ENCODE data around the gene MYO9A. TPM values are rescaled to one million over a fixed set of nuclear protein-coding genes. Genes with fewer than 3 reads are reported as not detected.

MYO9A gene
- total RNA-seq, 1 experiment from 2014 or later = 23.0 TPM

DNA sequence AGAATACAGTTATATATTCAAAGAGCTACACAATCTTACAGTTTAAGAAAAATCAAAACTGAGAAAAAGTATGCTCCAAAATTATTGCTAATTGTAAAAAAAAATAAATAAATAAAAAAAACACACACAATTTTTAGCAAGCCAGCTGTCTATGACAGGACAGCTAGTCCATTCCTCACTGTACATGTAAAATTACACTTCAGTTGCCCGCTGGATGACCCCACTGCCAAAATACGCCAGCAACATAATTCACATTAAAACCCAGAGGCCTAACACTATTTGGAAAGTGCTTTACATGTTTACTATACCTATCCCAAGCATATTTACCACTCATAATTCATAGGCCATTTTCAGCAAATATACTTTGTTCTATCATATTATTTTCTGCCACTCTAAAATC is 5.8 kb downstream of the MYO9A start:
- no peak overlapping the region for H3K9ac ChIP-seq (ENCODE audit: low read length)
- no peaks in the 10 kb centered on the region for H3K9me3 ChIP-seq (ENCODE audit: control insufficient read depth in 1 of 2, insufficient read depth in 1 of 2, low read depth in 1 of 2, low read length in 2 of 2)
- no peak overlapping the region for H3K4me3 ChIP-seq (replicated peaks in 1 of 2; ENCODE audit: low read depth in 1 of 2, low read length in 2 of 2)
- no peak overlapping the region for H3K27ac ChIP-seq (ENCODE audit: low read depth, low read length)
- TF ChIP-seq TCF7L2 (IDR thresholded peaks at IDR 0.05; ENCODE audit: borderline replicate concordance, extremely low read depth, insufficient read depth, insufficient read length) (no peak), POLR2AphosphoS5 (IDR thresholded peaks at IDR 0.05; ENCODE audit: low read depth, low read length) (no peak), EGR1 (IDR thresholded peaks at IDR 0.05; ENCODE audit: low read depth) (no peak), SIN3A (IDR thresholded peaks at IDR 0.05; ENCODE audit: low read depth) (no peak), SRF (IDR thresholded peaks at IDR 0.05; ENCODE audit: low read depth) (no peak), POLR2A (IDR thresholded peaks at IDR 0.05; ENCODE audit: borderline replicate concordance, extremely low read depth, insufficient read depth, insufficient read length) (no peak), ZNF274 (IDR thresholded peaks at IDR 0.05; ENCODE audit: low read depth, low read length) (no peak), SP1 (IDR thresholded peaks at IDR 0.05; ENCODE audit: low read depth) (no peak), JUND (IDR thresholded peaks at IDR 0.05) (no peak), RAD21 (IDR thresholded peaks at IDR 0.05; ENCODE audit: low read depth) (no peak), EZH2phosphoT487 (IDR thresholded peaks at IDR 0.05; ENCODE audit: borderline replicate concordance) (no peak)
- TF ChIP-seq, protein P1, sequence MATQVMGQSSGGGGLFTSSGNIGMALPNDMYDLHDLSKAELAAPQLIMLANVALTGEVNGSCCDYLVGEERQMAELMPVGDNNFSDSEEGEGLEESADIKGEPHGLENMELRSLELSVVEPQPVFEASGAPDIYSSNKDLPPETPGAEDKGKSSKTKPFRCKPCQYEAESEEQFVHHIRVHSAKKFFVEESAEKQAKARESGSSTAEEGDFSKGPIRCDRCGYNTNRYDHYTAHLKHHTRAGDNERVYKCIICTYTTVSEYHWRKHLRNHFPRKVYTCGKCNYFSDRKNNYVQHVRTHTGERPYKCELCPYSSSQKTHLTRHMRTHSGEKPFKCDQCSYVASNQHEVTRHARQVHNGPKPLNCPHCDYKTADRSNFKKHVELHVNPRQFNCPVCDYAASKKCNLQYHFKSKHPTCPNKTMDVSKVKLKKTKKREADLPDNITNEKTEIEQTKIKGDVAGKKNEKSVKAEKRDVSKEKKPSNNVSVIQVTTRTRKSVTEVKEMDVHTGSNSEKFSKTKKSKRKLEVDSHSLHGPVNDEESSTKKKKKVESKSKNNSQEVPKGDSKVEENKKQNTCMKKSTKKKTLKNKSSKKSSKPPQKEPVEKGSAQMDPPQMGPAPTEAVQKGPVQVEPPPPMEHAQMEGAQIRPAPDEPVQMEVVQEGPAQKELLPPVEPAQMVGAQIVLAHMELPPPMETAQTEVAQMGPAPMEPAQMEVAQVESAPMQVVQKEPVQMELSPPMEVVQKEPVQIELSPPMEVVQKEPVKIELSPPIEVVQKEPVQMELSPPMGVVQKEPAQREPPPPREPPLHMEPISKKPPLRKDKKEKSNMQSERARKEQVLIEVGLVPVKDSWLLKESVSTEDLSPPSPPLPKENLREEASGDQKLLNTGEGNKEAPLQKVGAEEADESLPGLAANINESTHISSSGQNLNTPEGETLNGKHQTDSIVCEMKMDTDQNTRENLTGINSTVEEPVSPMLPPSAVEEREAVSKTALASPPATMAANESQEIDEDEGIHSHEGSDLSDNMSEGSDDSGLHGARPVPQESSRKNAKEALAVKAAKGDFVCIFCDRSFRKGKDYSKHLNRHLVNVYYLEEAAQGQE (IDR thresholded peaks at IDR 0.05; ENCODE audit: low read depth) = no peak
- TF ChIP-seq, protein P2, sequence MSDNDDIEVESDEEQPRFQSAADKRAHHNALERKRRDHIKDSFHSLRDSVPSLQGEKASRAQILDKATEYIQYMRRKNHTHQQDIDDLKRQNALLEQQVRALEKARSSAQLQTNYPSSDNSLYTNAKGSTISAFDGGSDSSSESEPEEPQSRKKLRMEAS (IDR thresholded peaks at IDR 0.05) = no peak
- TF ChIP-seq, protein P3, sequence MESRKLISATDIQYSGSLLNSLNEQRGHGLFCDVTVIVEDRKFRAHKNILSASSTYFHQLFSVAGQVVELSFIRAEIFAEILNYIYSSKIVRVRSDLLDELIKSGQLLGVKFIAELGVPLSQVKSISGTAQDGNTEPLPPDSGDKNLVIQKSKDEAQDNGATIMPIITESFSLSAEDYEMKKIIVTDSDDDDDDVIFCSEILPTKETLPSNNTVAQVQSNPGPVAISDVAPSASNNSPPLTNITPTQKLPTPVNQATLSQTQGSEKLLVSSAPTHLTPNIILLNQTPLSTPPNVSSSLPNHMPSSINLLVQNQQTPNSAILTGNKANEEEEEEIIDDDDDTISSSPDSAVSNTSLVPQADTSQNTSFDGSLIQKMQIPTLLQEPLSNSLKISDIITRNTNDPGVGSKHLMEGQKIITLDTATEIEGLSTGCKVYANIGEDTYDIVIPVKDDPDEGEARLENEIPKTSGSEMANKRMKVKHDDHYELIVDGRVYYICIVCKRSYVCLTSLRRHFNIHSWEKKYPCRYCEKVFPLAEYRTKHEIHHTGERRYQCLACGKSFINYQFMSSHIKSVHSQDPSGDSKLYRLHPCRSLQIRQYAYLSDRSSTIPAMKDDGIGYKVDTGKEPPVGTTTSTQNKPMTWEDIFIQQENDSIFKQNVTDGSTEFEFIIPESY (IDR thresholded peaks at IDR 0.05; ENCODE audit: extremely low read depth, insufficient replicate concordance, low read length) = no peak
- TF ChIP-seq, protein P4, sequence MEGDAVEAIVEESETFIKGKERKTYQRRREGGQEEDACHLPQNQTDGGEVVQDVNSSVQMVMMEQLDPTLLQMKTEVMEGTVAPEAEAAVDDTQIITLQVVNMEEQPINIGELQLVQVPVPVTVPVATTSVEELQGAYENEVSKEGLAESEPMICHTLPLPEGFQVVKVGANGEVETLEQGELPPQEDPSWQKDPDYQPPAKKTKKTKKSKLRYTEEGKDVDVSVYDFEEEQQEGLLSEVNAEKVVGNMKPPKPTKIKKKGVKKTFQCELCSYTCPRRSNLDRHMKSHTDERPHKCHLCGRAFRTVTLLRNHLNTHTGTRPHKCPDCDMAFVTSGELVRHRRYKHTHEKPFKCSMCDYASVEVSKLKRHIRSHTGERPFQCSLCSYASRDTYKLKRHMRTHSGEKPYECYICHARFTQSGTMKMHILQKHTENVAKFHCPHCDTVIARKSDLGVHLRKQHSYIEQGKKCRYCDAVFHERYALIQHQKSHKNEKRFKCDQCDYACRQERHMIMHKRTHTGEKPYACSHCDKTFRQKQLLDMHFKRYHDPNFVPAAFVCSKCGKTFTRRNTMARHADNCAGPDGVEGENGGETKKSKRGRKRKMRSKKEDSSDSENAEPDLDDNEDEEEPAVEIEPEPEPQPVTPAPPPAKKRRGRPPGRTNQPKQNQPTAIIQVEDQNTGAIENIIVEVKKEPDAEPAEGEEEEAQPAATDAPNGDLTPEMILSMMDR (IDR thresholded peaks at IDR 0.05 in 2 of 3, conservative IDR thresholded peaks at IDR 0.05 in 1 of 3; ENCODE audit: borderline replicate concordance in 1 of 3, insufficient read depth in 1 of 3, low read depth in 2 of 3, low read length in 2 of 3) = no peak
- H3K4me1 ChIP-seq (ENCODE audit: control insufficient read depth in 1 of 2, insufficient read depth in 2 of 2, low read length in 2 of 2) = peaks cover 4 to 10% of the 10 kb centered on the region in 2 experiments; a peak in 3 of 4 replicates
- DNase-seq (ENCODE audit: low read depth, low spot score) (no peak), ATAC-seq (no peak)
- intact Hi-C loops (cut with micrococcal nuclease) = no loop called here
- ChIA-PET RAD21 (ENCODE audit: low non-redundant PET in 1 of 2, low total read pairs in 2 of 2, uncharacterized antibody in 2 of 2, unreplicated experiment in 2 of 2) (no interaction called here), POLR2A (no interaction called here), CTCF (no interaction called here)
- H3K36me3 ChIP-seq (ENCODE audit: control insufficient read depth in 1 of 2, insufficient read depth in 2 of 2, low read length in 2 of 2) = no peaks in the 10 kb centered on the region
- no peak overlapping the region for H2AFZ ChIP-seq (ENCODE audit: low read depth, low read length, poor library complexity, severe bottlenecking)
- no peaks in the 10 kb centered on the region for H4K20me1 ChIP-seq (ENCODE audit: insufficient read depth)
- no peak overlapping the region for H3K4me2 ChIP-seq (ENCODE audit: low read length)
- H3K79me2 ChIP-seq (ENCODE audit: insufficient read depth, low read length) = peaks cover 54% of the 10 kb centered on the region
- no peaks in the 10 kb centered on the region for H3K9me2 ChIP-seq (ENCODE audit: insufficient read depth)
- H3K27me3 ChIP-seq (ENCODE audit: insufficient read depth, low read length) = no peaks in the 10 kb centered on the region
- BruUV-seq (replicated peaks) = no TSS peak
